GM23248 (cell line): ENCODE measurements around the gene IFNK.

Experiments used
- EZH2 ChIP-seq: fragments of 200-600 bp; sonication (generic); IDR thresholded peaks from 2 replicates; pipeline ENCODE4 v1.6.1; 2018; ENCODE audit warnings: antibody characterized with exemption, mild to moderate bottlenecking; ENCODE audit not compliant: insufficient read depth, poor library complexity, severe bottlenecking
- EZH2phosphoT487 ChIP-seq: fragments of 200-600 bp; sonication (generic); IDR thresholded peaks from 2 replicates; pipeline ENCODE4 v1.6.1; 2018; ENCODE audit warnings: antibody characterized with exemption, moderate library complexity, mild to moderate bottlenecking, low read depth; ENCODE audit not compliant: insufficient read depth

GRCh38 chr9:27537756-27538155 is 13.7 kb downstream of the IFNK start:
- no peak for TF ChIP-seq EZH2phosphoT487
- no peak for TF ChIP-seq EZH2
